GM21825 (cell line): ENCODE measurements around the gene PRPH2.
A peak's percentile ranks its signal among the peaks of the same experiment; 100 is the strongest.

Source experiments
- ATAC-seq: cut with Tn5 transposase; IDR thresholded peaks from one replicate; pipeline ENCODE4 v1.9.1; 2021; ENCODE audit warnings: mild to moderate bottlenecking, moderate library complexity; ENCODE audit not compliant: unreplicated experiment

The PRPH2 gene, protein sequence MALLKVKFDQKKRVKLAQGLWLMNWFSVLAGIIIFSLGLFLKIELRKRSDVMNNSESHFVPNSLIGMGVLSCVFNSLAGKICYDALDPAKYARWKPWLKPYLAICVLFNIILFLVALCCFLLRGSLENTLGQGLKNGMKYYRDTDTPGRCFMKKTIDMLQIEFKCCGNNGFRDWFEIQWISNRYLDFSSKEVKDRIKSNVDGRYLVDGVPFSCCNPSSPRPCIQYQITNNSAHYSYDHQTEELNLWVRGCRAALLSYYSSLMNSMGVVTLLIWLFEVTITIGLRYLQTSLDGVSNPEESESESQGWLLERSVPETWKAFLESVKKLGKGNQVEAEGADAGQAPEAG

DNA sequence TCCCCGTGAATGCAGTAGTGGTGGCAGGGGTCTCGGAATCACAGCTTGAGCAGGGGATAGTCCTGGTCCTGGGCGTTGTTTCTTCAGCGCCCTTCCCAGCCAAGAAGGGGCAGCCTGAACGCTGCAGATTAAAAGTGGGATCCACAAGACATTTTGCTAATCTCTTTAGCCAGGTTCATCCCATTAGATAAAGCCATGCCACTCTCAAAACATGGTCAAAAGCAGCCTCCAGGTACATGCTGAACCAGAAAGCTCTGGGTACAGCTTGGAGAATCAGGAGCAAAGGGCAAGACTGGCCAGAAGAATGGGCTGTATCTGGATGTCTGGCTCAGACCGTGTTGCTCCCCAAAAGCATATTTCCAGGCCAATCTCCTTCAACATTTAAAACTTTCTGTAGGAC is at the start of gene PRPH2:
PRPH2 (minus strand) TSS at position 101 of the 400 bp plus-strand sequence. CDS start 263 bp downstream, outside the sequence.
- no peak for ATAC-seq

DNA sequence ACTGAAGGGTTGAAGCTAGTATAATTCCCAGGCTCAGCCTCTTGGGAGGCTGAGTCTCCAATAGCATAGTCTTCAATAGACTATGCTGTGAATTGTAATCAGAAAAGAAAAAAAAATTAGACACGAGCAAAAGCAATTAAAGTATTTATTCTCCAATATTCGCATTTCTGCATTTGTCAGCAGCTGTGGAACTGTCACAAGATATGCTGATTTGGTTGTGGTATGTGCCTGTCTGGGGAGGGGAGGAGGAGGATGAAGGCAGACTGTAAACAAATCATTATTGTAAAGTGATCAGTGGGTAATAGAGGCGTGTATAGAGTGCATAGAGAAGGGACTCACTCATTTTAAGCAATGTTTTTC is 49.3 kb upstream of the PRPH2 start:
- no peak for ATAC-seq

DNA sequence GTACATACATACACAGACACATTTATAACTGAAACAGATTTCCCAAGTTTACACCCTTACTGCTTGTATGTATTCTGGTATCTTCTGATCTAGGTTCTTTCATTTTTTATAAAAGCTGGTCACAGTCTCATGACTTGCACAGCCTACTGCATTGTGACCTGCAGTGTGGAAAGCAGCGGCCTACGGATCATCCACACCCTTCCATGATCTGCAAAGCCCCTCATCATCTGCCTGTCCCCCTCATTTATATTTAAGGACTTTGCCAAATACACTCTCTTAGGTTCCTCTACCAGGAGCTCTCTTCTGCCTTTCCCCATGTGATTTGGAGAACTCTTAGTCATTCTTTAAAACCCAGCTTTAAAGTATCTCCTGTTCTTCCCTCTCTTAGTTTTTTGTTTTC is 47.4 kb upstream of the PRPH2 start:
- ATAC-seq, result no peak

DNA sequence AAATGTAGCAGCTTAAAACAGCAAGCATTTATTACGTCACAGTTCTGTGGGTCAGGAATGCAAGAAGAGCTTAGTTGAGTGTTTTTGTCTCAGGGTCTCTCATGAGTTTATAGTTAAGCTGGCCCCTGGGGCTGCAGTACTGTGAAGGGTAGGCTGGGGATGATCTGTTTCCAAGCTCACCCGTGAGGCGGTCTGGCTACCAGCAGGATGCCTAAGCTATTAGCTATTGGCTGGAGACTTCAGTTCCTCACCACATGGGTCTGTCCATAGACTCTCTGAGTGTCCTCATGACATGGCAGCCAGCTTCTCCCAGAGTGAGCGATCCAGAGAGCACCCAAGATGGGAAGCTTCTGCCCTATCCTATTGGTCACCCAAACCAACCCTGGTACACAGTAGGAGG is 46.7 kb upstream of the PRPH2 start:
- ATAC-seq, result no peak

DNA sequence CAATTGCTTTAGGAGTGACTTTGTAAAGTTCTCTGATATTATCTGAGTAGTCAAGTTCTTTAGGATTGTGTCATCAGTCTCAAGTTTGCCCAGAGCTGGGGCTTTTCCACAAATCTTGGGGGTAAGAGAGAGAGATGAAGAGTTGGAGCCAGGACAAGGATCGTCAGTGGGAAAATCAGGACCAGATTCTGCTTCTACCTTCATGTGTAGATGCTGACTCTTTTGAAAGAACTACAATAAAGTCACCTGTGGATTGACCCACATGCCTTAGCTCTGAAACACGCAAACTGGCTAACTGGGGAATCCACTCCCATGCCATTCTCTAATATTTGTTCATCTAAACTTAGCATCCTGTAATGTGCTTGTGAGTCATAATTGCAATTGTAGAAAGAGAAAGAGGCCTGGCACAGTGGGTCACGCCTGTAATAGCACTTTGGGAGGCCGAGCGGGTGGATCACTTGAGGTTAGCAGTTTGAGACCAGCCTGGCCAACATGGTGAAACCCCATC is 43.8 kb upstream of the PRPH2 start:
- no peak for ATAC-seq

DNA sequence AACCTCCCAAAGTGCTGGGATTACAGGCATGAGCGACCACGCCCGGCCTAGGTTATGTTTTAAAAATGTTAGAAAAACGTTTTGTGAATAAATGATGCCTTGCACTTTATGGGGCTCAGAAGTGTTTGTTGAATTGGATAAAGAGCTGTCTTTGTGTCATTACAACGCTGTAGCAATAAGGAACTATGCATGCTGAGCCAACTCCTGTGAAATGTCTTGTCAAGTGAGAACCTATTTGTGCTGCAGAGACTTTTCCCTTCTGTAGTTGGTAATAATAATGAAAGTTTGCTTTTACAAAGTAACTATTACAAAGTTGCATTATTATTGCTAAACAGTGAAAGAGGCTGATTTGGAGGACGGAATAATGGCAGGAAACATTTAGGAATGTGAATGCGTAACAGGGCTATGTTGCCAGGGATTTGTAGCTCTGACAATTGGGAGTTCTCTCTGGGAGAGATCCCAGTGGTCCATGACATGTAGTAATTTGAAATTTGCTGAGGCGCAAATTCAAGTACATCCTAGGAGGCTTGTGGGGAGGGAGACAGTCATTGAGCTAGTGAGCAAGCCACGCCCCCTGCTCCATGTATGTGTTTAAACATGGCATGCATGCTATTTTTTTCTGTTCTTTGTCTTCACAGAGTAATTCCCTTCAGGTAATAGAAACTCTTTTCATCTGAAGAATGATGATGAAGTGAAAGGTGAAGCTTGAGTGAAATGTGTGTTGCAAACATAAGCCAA is 42.7 kb upstream of the PRPH2 start:
- no peak for ATAC-seq

DNA sequence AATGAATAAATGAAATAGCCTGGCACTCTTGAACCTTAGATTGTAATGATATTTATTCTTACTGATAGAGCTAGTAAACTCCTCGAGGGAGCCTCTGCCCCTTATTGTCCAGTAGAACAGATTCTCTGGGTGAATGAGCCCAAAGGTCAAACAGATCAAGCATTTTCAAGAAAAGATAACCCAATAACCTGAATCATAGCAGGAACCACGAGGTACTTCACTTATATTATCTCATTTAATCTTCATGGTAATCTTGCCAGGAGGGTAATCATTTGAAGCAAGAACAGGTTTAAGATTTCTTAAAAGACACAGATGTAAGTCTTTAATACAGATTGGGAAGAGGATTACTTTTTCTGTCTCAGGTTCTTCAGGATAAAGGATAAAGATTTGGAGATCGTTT is 40.6 kb upstream of the PRPH2 start:
- ATAC-seq, result no peak

DNA sequence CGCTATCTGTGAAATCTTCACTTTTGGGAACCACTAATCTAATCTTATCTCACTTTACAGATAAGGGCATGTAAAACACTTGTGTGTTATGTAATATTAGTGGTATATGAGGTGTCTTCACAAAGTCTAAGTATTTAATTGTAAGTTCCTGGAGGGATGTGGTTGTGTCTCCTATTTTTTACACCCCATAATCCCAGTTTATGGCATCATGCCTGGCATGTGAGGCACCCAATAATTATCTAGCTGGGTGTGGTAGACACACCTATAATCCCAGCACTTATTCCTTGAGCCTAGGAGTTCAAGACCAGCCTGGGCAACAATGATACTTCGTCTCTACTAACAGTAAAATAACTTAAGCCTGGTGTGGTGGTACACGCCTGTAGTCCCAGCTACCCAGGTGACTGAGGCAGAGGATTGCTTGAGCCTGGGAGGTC is 40.0 kb upstream of the PRPH2 start:
- ATAC-seq, result no peak

DNA sequence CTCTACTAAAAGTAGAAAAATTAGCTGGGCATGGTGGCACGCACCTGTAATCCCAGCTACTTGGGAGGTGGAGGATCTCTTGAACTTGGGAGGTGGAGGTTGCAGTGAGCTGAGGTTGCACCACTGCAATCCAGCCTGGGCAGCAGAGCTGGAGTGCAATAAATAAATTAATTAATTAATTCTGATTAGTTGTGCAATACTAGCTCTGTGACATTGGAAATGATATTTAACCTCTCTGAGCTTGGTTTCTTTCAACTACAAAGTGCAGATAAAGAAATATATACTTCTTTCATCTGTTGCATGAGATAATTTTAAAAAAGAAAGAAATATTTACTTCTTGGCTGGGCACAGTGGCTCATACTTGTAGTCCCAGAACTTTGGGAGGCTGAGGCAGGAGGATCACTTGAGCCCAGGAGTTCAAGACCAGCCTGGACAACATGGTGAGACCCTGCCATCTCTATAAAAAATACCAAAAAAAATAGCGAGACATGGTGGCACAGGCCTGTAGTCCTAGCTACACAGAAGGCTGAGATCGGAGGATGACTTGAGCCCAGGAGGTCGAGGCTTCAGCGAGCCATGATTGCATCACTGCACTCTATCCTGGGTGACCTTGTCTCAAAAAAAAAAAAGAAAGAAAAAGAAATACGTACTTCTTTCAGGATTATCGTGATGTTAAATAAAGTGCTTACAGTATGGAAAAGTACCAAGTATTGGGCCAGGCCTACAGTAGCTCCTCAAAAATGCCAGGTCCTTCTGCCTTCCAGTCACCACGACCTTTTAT is 39.1 kb upstream of the PRPH2 start:
- ATAC-seq, result no peak

DNA sequence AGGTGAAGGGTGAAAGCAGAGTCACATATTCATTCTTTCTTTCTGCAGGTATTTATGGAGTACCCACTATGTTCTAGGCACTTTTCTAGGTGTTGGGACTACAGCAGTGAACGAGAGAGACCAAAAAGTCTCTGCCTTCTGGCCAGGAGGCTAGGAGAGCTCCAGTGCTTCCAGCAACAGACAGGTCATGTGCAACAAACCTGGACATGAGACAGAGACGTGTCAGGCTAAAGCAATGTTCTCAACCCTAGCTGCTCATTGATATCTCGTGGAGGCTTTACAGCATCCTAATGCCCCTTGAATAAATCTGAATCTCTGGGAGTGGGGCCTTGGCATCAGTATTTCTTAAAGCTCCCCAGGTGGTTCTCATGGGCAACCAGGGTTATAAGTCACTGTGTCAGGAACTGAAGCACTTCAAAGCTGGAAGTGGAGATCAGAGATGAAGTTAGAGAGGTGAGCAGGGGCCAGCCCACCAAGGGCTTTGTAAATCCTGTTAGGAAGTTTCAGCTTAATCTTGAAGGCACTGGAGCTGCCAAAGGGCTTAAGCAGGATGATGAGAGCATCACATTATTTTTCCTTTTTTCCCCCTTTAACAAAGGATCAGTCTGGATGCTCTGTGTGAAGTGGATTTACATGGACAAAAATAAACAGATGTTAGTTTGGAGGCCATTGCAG is 36.5 kb upstream of the PRPH2 start:
- no peak for ATAC-seq

DNA sequence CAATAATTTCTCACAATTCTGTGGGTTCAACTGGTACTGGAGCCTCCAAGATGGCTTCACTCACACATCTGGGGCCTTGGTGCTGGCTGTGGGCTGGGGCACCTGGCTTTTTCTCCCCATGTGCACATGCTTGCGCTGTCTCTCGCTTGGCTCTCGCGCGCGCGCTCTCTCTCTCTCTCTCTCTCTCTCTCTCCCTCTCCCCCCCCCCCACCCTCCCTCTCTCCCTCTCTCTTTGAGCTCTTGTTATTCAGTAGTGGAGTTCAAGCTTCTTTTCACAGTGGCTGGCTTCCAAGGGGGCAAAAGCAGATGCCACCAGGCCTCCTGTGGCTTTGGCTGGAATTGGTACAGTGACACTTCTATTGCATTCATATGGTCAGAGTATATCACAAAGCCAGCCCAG is 34.3 kb upstream of the PRPH2 start:
- ATAC-seq, result no peak

DNA sequence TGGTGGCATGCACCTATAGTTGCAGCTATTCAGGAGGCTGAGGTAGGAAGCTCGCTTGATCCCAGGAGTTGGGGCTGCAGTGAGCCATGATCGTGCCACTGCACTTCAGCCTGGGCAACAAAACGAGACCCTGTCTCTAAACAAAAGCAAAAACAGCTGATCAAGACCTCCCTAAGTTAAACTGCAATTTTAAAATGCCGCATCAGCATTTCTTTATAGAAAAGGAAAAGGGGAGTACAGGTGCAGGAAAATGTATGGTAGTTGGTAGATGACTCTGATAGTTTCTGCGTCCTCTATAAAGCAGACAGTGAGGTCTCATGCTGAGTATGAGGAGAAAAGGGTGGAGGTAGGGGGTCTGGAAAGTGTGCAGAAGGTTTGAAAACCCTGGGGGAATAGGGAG is 32.4 kb upstream of the PRPH2 start:
- ATAC-seq, result no peak

DNA sequence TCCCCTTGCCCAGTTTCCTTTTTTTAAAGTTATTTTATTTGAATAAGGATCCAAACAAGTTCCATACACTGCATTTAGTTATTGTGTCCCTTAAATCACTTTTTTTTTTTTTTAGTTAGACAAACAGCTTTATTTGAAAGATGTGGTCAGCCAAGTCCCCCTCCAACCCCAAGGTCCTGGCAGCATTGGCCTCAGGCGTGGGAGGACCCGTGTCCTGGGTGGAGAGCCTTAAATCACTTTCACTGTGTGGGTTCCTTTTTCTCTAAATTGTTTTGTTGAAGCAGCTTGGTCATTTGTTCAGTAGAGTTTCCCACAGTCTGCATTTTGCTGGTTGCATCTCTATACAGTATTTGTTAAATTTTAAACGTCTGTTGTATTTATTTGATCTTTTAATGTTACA is 28.7 kb upstream of the PRPH2 start:
- ATAC-seq, result no peak

DNA sequence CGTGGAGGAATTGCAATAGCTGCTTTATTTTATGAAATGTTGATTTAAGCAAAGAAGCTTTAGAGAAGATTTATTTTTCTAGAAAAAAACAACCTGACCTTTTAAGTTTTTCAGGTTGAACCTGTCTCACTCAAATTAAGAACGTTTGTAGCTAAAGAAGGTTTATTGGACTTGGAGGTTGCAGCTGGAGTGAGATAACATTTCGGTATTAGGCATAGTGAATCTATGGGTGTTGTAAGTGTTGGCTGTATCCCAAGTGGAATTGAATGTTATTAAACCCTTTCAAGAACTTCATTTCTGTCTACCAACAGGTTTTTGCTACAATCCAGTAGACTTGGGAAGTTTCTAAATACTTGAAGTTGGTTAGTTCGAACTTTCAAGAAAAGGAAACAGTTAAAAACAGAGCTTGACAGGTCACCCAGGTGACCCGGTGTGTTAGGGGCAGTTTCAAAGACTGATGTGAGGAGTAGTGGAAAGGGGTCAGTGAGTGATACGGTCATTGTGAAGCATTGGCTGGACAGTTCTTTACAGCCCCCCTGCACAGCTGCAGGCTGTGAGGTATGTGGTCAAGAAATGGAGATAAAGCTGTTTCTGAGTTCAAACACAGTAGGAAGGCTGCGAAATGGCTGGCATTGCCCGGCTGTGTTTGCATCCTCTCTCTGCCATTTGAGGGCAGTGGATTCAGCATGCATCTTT is 26.0 kb upstream of the PRPH2 start:
- ATAC-seq, result no peak

DNA sequence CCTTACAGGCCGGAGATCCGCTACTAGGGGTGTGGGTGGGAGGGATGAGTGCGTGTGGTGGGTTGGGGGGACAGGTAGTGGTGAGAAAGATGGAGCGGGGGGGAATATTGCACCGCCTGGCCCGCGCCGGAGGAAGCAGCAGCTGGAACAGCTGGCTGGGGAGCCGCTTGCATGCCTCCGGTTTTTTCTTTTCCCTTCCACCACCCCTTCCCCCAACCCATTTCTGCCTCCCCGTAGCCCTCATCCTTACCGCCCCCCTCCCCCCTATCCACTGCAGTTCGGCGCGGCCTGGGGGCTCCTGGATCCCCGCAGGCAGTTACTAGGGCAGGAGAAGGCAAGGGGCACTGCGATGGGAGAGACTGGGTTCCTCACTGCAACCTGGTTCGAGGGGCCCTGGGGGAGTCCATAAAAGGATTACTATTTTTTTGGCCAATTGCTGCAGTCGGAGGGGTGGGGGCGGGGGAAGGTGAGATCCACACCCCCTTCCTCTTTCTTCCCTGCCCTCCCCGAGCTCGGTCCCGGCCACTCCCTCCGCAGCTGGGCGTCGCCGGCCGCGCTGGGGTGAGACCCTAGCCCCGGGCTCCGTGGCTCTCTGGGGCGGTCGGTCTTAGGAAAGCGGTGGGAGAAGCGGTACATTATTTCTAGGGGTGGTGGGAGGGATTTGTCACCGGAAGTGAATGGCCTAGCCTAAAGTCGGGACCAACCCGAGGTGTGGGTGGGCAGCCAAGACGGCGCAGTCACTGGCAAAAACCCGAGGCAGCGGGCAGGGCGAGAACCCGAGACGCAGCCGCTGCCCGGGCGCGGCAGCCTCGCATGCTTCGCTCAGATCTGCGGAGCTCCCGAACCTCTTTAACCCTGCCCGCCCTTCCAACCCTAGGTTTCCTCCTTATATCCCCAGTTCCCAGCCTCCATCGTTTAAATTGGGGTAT is 24.3 kb upstream of the PRPH2 start:
- ATAC-seq, result peak; percentile 43

DNA sequence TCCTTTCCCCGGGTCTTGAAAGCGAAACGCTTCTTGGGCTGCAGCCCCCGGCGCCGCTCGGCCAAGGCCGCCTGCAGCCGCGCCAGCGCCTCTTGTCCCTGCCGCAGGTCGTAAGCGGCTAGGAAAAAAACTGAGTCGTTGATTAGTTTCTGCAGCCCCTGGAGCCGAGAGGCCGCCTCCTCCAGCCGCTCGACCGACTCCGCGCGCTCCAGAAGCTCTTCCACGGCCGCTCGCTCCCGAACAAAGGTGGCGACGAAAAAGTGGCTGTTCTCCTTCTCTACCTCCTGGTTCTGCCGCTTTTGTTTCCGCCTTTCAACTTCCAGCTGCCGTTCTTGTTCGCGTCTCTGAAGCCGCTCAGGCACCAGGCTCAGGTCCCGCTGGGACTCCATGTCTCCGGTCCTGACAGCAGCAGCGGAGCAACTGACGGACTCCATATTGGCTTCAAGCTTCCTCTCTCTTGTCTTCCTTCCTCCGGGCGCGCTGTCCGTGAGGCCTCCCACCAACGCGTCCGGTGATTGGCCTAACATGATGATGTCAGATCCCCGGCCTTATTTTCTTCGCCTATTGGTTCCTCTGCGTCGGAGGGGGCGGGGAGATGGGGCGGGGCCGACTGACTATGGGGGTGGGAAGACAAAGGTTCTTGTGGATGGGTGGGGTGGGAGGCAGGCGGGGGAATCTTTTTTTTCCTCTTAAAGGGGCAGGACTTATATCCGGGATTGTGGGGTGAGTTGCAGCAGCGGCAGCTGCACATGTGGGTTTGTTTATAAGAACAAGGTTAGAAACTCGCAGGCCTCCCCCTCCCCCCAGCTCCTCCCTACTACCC is 23.5 kb upstream of the PRPH2 start, which contains the start of gene TBCC:
TBCC (minus strand) TSS at position 464 of the 823 bp plus-strand sequence; CDS start at position 434, 30 bp downstream.
- ATAC-seq, result peak; percentile 70

DNA sequence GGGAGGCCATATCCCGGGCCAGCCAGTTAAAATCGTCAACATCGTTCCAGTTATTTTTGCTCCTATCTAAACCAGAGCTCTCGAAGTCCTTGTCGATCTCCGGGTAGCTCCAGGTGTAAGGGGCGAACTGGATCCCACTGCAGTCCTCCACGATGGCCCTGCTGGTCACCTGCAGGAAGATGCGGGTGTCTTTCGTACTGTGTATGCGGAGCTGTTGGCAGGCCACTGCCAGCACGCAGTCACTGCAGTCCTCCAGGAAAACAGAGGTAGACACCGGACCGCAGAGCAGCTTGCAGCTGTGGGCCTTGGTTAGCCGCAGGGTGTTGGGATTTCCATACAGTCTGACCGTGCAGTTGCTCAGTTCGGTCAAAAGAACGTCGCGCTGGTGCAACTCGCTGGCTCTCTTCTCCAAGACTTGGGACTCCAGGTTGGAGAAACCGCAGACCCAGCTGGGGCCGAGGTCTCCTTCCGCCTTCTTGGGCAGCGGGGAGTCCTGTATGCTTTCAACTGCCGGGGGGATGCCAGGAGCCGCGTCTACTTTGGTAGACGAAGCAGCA is 22.8 kb upstream of the PRPH2 start:
- ATAC-seq, result no peak

DNA sequence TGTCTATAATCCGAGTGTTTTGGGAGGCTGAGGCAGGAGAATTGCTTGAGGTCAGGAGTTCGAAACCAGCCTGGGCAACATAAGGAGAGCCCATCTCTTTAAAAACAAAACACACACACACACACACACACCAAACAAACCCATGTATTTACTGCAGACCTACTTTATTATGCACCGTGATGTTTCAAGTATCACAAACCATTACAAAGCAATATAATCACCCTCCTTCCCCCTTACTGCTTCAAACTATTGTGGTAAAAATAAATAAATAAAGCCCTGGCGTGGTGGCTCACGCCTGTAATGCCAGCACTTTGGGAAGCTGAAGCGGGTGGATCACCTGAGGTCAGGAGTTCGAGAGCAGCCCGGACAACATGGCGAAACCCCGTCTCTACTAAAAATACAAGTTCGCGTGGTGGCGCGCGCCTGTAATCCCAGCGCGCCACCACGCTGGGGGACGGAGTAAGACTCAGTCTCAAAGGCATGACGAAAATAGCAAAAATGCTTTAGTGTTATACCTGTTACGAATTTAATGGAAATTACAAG is 22.0 kb upstream of the PRPH2 start:
- ATAC-seq, result no peak
